Activated naive CD4-positive, alpha-beta T cell treated with anti-CD3 and anti-CD28 coated beads for 36 hours (primary cell): ENCODE measurements around the gene PTAFR. TPM values are rescaled to one million over a fixed set of nuclear protein-coding genes. Genes with fewer than 3 reads are reported as not detected.
"Not testable (repeated sequence)": the region's sequence is repeated elsewhere in the genome, so short reads cannot be mapped to it uniquely, and the experiment has no call there.

Experiments used
- CTCF ChIA-PET: fragments of 350-600 bp; sonication (Branson Sonifier 250); formaldehyde crosslinking; loops from one replicate; lab custom pipeline; 2021; ENCODE audit warnings: antibody characterized with exemption; lab: Charles Lee
- DNase-seq: peaks from one replicate; pipeline ENCODE4 v3.0.0-alpha.2; 2020
- H3K27ac Mint-ChIP-seq: one replicate; pipeline ENCODE4 v1.8.0; 2021; ENCODE audit warnings: mild to moderate bottlenecking, mixed read lengths
- H3K27me3 Mint-ChIP-seq: one replicate; pipeline ENCODE4 v1.8.0; 2021; ENCODE audit warnings: low read depth, mixed read lengths
- H3K36me3 Mint-ChIP-seq: one replicate; pipeline ENCODE4 v1.8.0; 2021; ENCODE audit warnings: low read depth, mixed read lengths
- H3K4me1 Mint-ChIP-seq: one replicate; pipeline ENCODE4 v1.8.0; 2021; ENCODE audit warnings: low read depth, mixed read lengths
- H3K4me3 Mint-ChIP-seq: one replicate; pipeline ENCODE4 v1.8.0; 2021; ENCODE audit warnings: mild to moderate bottlenecking, moderate library complexity, mixed read lengths
- H3K9me3 Mint-ChIP-seq: one replicate; pipeline ENCODE4 v1.8.0; 2021; ENCODE audit warnings: mixed read lengths
- intact Hi-C: fragments of 100-400 bp; cut with micrococcal nuclease; formaldehyde crosslinking; loops from one replicate; pipeline ENCODE4 v1.15.1; 2023
- total RNA-seq, 2 experiments: library from RNA; stranded (reverse); gene quantifications; one replicate each; pipeline ENCODE4 v1.2.3, GENCODE V29; 2021

Gene PTAFR
- total RNA-seq, 2 experiments from 2014 or later: 0.05 to 0.07 TPM

- no peaks in the 10 kb centered on the region for H3K9me3 Mint-ChIP-seq
- no peak for DNase-seq
- H3K27me3 Mint-ChIP-seq: no peaks in the 10 kb centered on the region
- intact Hi-C loops: no loop called here
- H3K36me3 Mint-ChIP-seq: no peaks in the 10 kb centered on the region
- no peak overlapping the region for H3K27ac Mint-ChIP-seq
- no peak overlapping the region for H3K4me3 Mint-ChIP-seq
- no peaks in the 10 kb centered on the region for H3K4me1 Mint-ChIP-seq
- CTCF ChIA-PET: interaction anchor here (0.7 kb wide), 1 partner anchor 40 kb away, joined by 3 read pairs; no protein-coding TSS in a partner anchor
These were observed 22.4 kb downstream of the PTAFR start for GRCh38 chr1:28154078-28154594.

- intact Hi-C loops: no loop called here
- CTCF ChIA-PET: no interaction called here
- H3K27ac Mint-ChIP-seq: no peak overlapping the region
- no peaks in the 10 kb centered on the region for H3K4me1 Mint-ChIP-seq
- H3K27me3 Mint-ChIP-seq: no peaks in the 10 kb centered on the region
- DNase-seq: no peak
- H3K36me3 Mint-ChIP-seq: no peaks in the 10 kb centered on the region
- H3K9me3 Mint-ChIP-seq: no peaks in the 10 kb centered on the region
- no peak overlapping the region for H3K4me3 Mint-ChIP-seq
These were observed 26.2 kb downstream of the PTAFR start for GRCh38 chr1:28150125-28150780.

- no peak overlapping the region for H3K27ac Mint-ChIP-seq
- CTCF ChIA-PET: interaction anchor here (0.5 to 1.6 kb wide), 4 partner anchors 11 to 208 kb away, joined by 3 to 4 read pairs (median 4); no protein-coding TSS in a partner anchor
- H3K27me3 Mint-ChIP-seq: no peaks in the 10 kb centered on the region
- H3K4me3 Mint-ChIP-seq: no peak overlapping the region
- no peaks in the 10 kb centered on the region for H3K36me3 Mint-ChIP-seq
- H3K9me3 Mint-ChIP-seq: no peaks in the 10 kb centered on the region
- no peak for DNase-seq
- intact Hi-C loops: no loop called here
- peaks cover 13% of the 10 kb centered on the region for H3K4me1 Mint-ChIP-seq
These were observed 27.7 kb downstream of the PTAFR start for GRCh38 chr1:28148880-28149195.

- intact Hi-C loops: no loop called here
- Mint-ChIP-seq H3K27me3 (peaks cover under 1% of the 10 kb centered on the region), H3K36me3 (no peaks in the 10 kb centered on the region), H3K4me3 (no peak overlapping the region), H3K9me3 (no peaks in the 10 kb centered on the region), H3K4me1 (peaks cover 16% of the 10 kb centered on the region), H3K27ac (no peak overlapping the region)
- CTCF ChIA-PET: interaction anchor here (1.4 to 1.6 kb wide), 2 partner anchors 19 to 56 kb away, joined by 4 read pairs; no protein-coding TSS in a partner anchor
- DNase-seq: no peak
These were observed 29.0 kb downstream of the PTAFR start for GRCh38 chr1:28147264-28148094.

GRCh38 chr1:28145728-28146127 lies 30.8 kb downstream of the PTAFR start:
- no peak overlapping the region for H3K27ac Mint-ChIP-seq
- H3K27me3 Mint-ChIP-seq: peaks cover 7% of the 10 kb centered on the region
- H3K36me3 Mint-ChIP-seq: no peaks in the 10 kb centered on the region
- no peaks in the 10 kb centered on the region for H3K9me3 Mint-ChIP-seq
- CTCF ChIA-PET: interaction anchor here (0.5 to 0.6 kb wide), 2 partner anchors 20 to 51 kb away, joined by 3 read pairs; no protein-coding TSS in a partner anchor
- intact Hi-C loops: loop anchor here (2.0 kb wide), 1 partner anchor 89 kb away; no protein-coding TSS in a partner anchor
- H3K4me1 Mint-ChIP-seq: peaks cover 16% of the 10 kb centered on the region
- no peak overlapping the region for H3K4me3 Mint-ChIP-seq
- DNase-seq: no peak

GRCh38 chr1:28144203-28145135 lies 32.0 kb downstream of the PTAFR start:
- Mint-ChIP-seq H3K4me1 (peaks cover 16% of the 10 kb centered on the region), H3K27me3 (peaks cover 7% of the 10 kb centered on the region), H3K4me3 (no peak overlapping the region), H3K36me3 (no peaks in the 10 kb centered on the region), H3K27ac (no peak overlapping the region), H3K9me3 (no peaks in the 10 kb centered on the region)
- peak; percentile 77 for DNase-seq
- CTCF ChIA-PET: interaction anchor here (0.6 to 1.7 kb wide), 5 partner anchors 24 to 280 kb away, joined by 3 to 5 read pairs (median 3); partner anchors contain the start of gene EYA3
- intact Hi-C loops: loop anchor here (1.0 to 2.0 kb wide), 5 partner anchors 25 to 88 kb away; no protein-coding TSS in a partner anchor

GRCh38 chr1:28143496-28144202 lies 32.8 kb downstream of the PTAFR start:
- Mint-ChIP-seq H3K27me3 (peaks cover 7% of the 10 kb centered on the region), H3K4me3 (no peak overlapping the region), H3K4me1 (peaks cover 16% of the 10 kb centered on the region), H3K27ac (no peak overlapping the region), H3K36me3 (no peaks in the 10 kb centered on the region), H3K9me3 (no peaks in the 10 kb centered on the region)
- intact Hi-C loops: loop anchor here (1.0 to 2.0 kb wide), 5 partner anchors 26 to 87 kb away; no protein-coding TSS in a partner anchor
- DNase-seq: no peak
- CTCF ChIA-PET: interaction anchor here (1.5 to 1.7 kb wide), 2 partner anchors 52 to 56 kb away, joined by 4 to 5 read pairs; partner anchors contain the start of gene EYA3

GRCh38 chr1:28141685-28142084 lies 34.8 kb downstream of the PTAFR start:
- no peak for DNase-seq
- H3K27ac Mint-ChIP-seq: no peak overlapping the region
- no peaks in the 10 kb centered on the region for H3K9me3 Mint-ChIP-seq
- no peaks in the 10 kb centered on the region for H3K36me3 Mint-ChIP-seq
- intact Hi-C loops: no loop called here
- no peak overlapping the region for H3K4me3 Mint-ChIP-seq
- H3K27me3 Mint-ChIP-seq: peaks cover 7% of the 10 kb centered on the region
- CTCF ChIA-PET: no interaction called here
- H3K4me1 Mint-ChIP-seq: peaks cover 16% of the 10 kb centered on the region

DNA sequence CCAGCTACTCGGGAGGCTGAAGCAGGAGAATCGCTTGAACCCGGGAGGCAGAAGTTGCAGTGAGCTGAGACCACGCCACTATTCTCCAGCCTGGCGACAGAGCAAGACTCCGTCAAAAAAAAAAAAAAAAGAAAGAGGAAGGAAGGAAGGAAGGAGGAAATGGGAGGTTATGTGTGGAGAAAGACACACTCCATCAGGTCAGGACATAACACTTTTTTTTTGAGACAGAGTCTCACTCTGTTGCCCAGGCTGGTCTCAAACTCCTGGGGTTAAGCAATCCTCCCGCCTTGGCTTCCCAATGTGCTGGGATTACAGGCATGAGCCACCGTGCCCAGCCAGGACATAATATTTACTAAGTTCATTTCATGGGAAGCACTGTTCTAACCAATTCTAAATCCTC lies 36.6 kb downstream of the PTAFR start:
- DNase-seq, H3K27ac Mint-ChIP-seq, intact Hi-C loops, H3K36me3 Mint-ChIP-seq, H3K4me3 Mint-ChIP-seq, H3K9me3 Mint-ChIP-seq: not testable (repeated sequence)
- H3K4me1 Mint-ChIP-seq: peaks cover 14% of the 10 kb centered on the region
- CTCF ChIA-PET: interaction anchor here (0.7 kb wide), 1 partner anchor 15 kb away, joined by 3 read pairs; no protein-coding TSS in a partner anchor
- peaks cover 11% of the 10 kb centered on the region for H3K27me3 Mint-ChIP-seq

GRCh38 chr1:28139025-28139712 lies 37.3 kb downstream of the PTAFR start:
- Mint-ChIP-seq H3K36me3 (no peaks in the 10 kb centered on the region), H3K27ac (no peak overlapping the region), H3K9me3 (no peaks in the 10 kb centered on the region), H3K27me3 (peaks cover 11% of the 10 kb centered on the region), H3K4me3 (no peak overlapping the region), H3K4me1 (peaks cover 7% of the 10 kb centered on the region)
- no peak for DNase-seq
- CTCF ChIA-PET: interaction anchor here (1.2 kb wide), 1 partner anchor 48 kb away, joined by 3 read pairs; no protein-coding TSS in a partner anchor
- intact Hi-C loops: no loop called here
